Measurements from ENCODE around the gene DLGAP5.

Gene DLGAP5

GRCh38 chr14:55191203-55192053 is at the start of gene DLGAP5:
Gene DLGAP5 (minus strand): TSS chr14:55191585. CDS start chr14:55189179, 2,406 bp downstream.
- no peak for TF ChIP-seq GATA3 (IDR thresholded peaks at IDR 0.05; ENCODE audit: low read depth, low read length)
- TF ChIP-seq GATA2 (IDR thresholded peaks at IDR 0.05; ENCODE audit: low read depth, low read length) = no peak

GRCh38 chr14:55240526-55241178 is 49.3 kb upstream of the DLGAP5 start:
- TF ChIP-seq GATA2 (IDR thresholded peaks at IDR 0.05; ENCODE audit: low read depth, low read length) = no peak
- TF ChIP-seq GATA3 (IDR thresholded peaks at IDR 0.05; ENCODE audit: low read depth, low read length) = no peak

GRCh38 chr14:55239320-55239719 is 47.9 kb upstream of the DLGAP5 start:
- TF ChIP-seq GATA2 (IDR thresholded peaks at IDR 0.05; ENCODE audit: low read depth, low read length) = no peak
- no peak for TF ChIP-seq GATA3 (IDR thresholded peaks at IDR 0.05; ENCODE audit: low read depth, low read length)

GRCh38 chr14:55238019-55238680 is 46.8 kb upstream of the DLGAP5 start:
- no peak for TF ChIP-seq GATA3 (IDR thresholded peaks at IDR 0.05; ENCODE audit: low read depth, low read length)
- no peak for TF ChIP-seq GATA2 (IDR thresholded peaks at IDR 0.05; ENCODE audit: low read depth, low read length)

GRCh38 chr14:55233591-55233990 is 42.2 kb upstream of the DLGAP5 start:
- no peak for TF ChIP-seq GATA2 (IDR thresholded peaks at IDR 0.05; ENCODE audit: low read depth, low read length)
- no peak for TF ChIP-seq GATA3 (IDR thresholded peaks at IDR 0.05; ENCODE audit: low read depth, low read length)

- no peak for TF ChIP-seq GATA2 (IDR thresholded peaks at IDR 0.05; ENCODE audit: low read depth, low read length)
- TF ChIP-seq GATA3 (IDR thresholded peaks at IDR 0.05; ENCODE audit: low read depth, low read length) = no peak
These were observed 36.9 kb upstream of the DLGAP5 start for GRCh38 chr14:55228261-55228660.

GRCh38 chr14:55223364-55223763 is 32.0 kb upstream of the DLGAP5 start:
- TF ChIP-seq GATA3 (IDR thresholded peaks at IDR 0.05; ENCODE audit: low read depth, low read length) (no peak), GATA2 (IDR thresholded peaks at IDR 0.05; ENCODE audit: low read depth, low read length) (no peak)

GRCh38 chr14:55221968-55222367 is 30.6 kb upstream of the DLGAP5 start:
- TF ChIP-seq GATA2 (IDR thresholded peaks at IDR 0.05; ENCODE audit: low read depth, low read length) (no peak), GATA3 (IDR thresholded peaks at IDR 0.05; ENCODE audit: low read depth, low read length) (no peak)

- TF ChIP-seq GATA2 (IDR thresholded peaks at IDR 0.05; ENCODE audit: low read depth, low read length) = no peak
These were observed 29.8 kb upstream of the DLGAP5 start for GRCh38 chr14:55221186-55221585.

GRCh38 chr14:55220230-55220629 is 28.8 kb upstream of the DLGAP5 start:
- TF ChIP-seq GATA3 (IDR thresholded peaks at IDR 0.05; ENCODE audit: low read depth, low read length) (no peak), GATA2 (IDR thresholded peaks at IDR 0.05; ENCODE audit: low read depth, low read length) (no peak)

- TF ChIP-seq GATA3 (IDR thresholded peaks at IDR 0.05; ENCODE audit: low read depth, low read length) (no peak), GATA2 (IDR thresholded peaks at IDR 0.05; ENCODE audit: low read depth, low read length) (no peak)
These were observed 21.2 kb upstream of the DLGAP5 start for GRCh38 chr14:55212634-55213033.

- TF ChIP-seq GATA2 (IDR thresholded peaks at IDR 0.05; ENCODE audit: low read depth, low read length) (no peak), GATA3 (IDR thresholded peaks at IDR 0.05; ENCODE audit: low read depth, low read length) (no peak)
These were observed 16.4 kb upstream of the DLGAP5 start for GRCh38 chr14:55207832-55208231.

GRCh38 chr14:55206175-55206693 is 14.8 kb upstream of the DLGAP5 start:
- no peak for TF ChIP-seq GATA2 (IDR thresholded peaks at IDR 0.05; ENCODE audit: low read depth, low read length)
- no peak for TF ChIP-seq GATA3 (IDR thresholded peaks at IDR 0.05; ENCODE audit: low read depth, low read length)

Measured in SH-SY5Y (cell line).